Naive thymus-derived CD4-positive, alpha-beta T cell (primary cell): ENCODE results near the gene KIFC1. TPM values are rescaled to one million over a fixed set of nuclear protein-coding genes. Genes with fewer than 3 reads are reported as not detected.

ENCODE experiments used
- ATAC-seq: fragments of 150-1000 bp; cut with Tn5 transposase; 2 replicates; pipeline ENCODE4 v1.10.0; 2021; ENCODE audit warnings: mild to moderate bottlenecking, moderate library complexity
- CTCF ChIA-PET: fragments of 350-600 bp; sonication (Branson Sonifier 250); formaldehyde crosslinking; loops from one replicate; lab custom pipeline; 2021; ENCODE audit warnings: antibody characterized with exemption; lab: Charles Lee
- POLR2A ChIA-PET: fragments of 350-600 bp; sonication (Branson Sonifier 250); formaldehyde crosslinking; loops from one replicate; lab custom pipeline; 2021; ENCODE audit warnings: antibody characterized with exemption, inconsistent platforms; lab: Charles Lee
- DNase-seq, 9 donors: peaks; one replicate each; pipeline versions ENCODE4 v3.0.0 to v3.0.0-alpha.2; 2020 to 2022; ENCODE audit warnings: mixed read lengths in 1 of 9
- H3K27ac ChIP-seq: one replicate; pipeline ENCODE4 v1.7.0; 2013; ENCODE audit warnings: mild to moderate bottlenecking, low read depth, low read length, moderate library complexity
- H3K27me3 ChIP-seq, 2 donors: one replicate each; pipeline ENCODE4 v1.7.0; 2013; ENCODE audit warnings: low read length in 2 of 2, mild to moderate bottlenecking in 2 of 2, moderate library complexity in 2 of 2; ENCODE audit not compliant: control insufficient read depth in 2 of 2, insufficient read depth in 2 of 2
- H3K36me3 ChIP-seq, 3 experiments: 1 replicate in 2 of 3; 2 replicates in 1 of 3; pipeline ENCODE4 v1.7.0; 2013; ENCODE audit warnings: low read length in 3 of 3, mild to moderate bottlenecking in 3 of 3, moderate library complexity in 1 of 3; ENCODE audit not compliant: insufficient read depth in 3 of 3, control insufficient read depth in 2 of 3
- H3K4me1 ChIP-seq, 2 donors: one replicate each; pipeline ENCODE4 v1.7.0; 2013; ENCODE audit warnings: low read length in 2 of 2, mild to moderate bottlenecking in 2 of 2, moderate library complexity in 1 of 2; ENCODE audit not compliant: control insufficient read depth in 2 of 2, insufficient read depth in 2 of 2
- H3K4me3 ChIP-seq: 2 replicates; pipeline ENCODE4 v1.7.0; 2013; ENCODE audit warnings: mild to moderate bottlenecking, low read length
- H3K9me3 ChIP-seq, 3 experiments: 1 replicate in 2 of 3; 2 replicates in 1 of 3; pipeline ENCODE4 v1.7.0; 2013; ENCODE audit warnings: low read length in 3 of 3; ENCODE audit not compliant: control insufficient read depth in 2 of 3
- H3K27ac Mint-ChIP-seq, 9 donors: one replicate each; pipeline ENCODE4 v1.8.0; 2020 to 2022; ENCODE audit warnings: mixed read lengths in 9 of 9, mild to moderate bottlenecking in 8 of 9, moderate library complexity in 5 of 9, inconsistent platforms in 2 of 9
- H3K27me3 Mint-ChIP-seq, 5 donors: one replicate each; pipeline ENCODE4 v1.8.0; 2021 to 2022; ENCODE audit warnings: mixed read lengths in 5 of 5, mild to moderate bottlenecking in 1 of 5
- H3K36me3 Mint-ChIP-seq, 5 donors: one replicate each; pipeline ENCODE4 v1.8.0; 2020 to 2022; ENCODE audit warnings: mixed read lengths in 5 of 5, mild to moderate bottlenecking in 3 of 5, inconsistent platforms in 1 of 5
- H3K4me1 Mint-ChIP-seq, 7 donors: one replicate each; pipeline ENCODE4 v1.8.0; 2020 to 2022; ENCODE audit warnings: mixed read lengths in 7 of 7, mild to moderate bottlenecking in 3 of 7, inconsistent platforms in 1 of 7
- H3K4me3 Mint-ChIP-seq, 10 donors: one replicate each; pipeline ENCODE4 v1.8.0; 2020 to 2022; ENCODE audit warnings: mild to moderate bottlenecking in 10 of 10, mixed read lengths in 10 of 10, moderate library complexity in 6 of 10, inconsistent platforms in 2 of 10
- H3K9me3 Mint-ChIP-seq, 11 donors: one replicate each; pipeline ENCODE4 v1.8.0; 2020 to 2022; ENCODE audit warnings: mixed read lengths in 11 of 11, mild to moderate bottlenecking in 4 of 11, inconsistent platforms in 1 of 11, moderate library complexity in 1 of 11
- intact Hi-C, 2 donors: fragments of 100-400 bp; cut with micrococcal nuclease; formaldehyde crosslinking; loops; one replicate each; pipeline ENCODE4 v1.15.1; 2023
- polyA plus RNA-seq, 2 donors: library from polyadenylated mRNA; unstranded; fragments of 300-500 nt; fragmentation: Illumina TruSeq; gene quantifications; one replicate each; pipeline ENCODE4 v1.2.3, GENCODE V29; 2021
- total RNA-seq, 6 experiments: library from RNA in 5 of 6; stranded (reverse) in 5 of 6; gene quantifications; 1 replicate in 5 of 6; 2 replicates in 1 of 6; pipeline ENCODE4 v1.2.3 and lab custom pipeline; 2021 to 2026

Gene KIFC1
- total and polyA plus RNA-seq, 7 experiments from 2014 or later = 0.18 to 87.9 (median 1.1) TPM

DNA sequence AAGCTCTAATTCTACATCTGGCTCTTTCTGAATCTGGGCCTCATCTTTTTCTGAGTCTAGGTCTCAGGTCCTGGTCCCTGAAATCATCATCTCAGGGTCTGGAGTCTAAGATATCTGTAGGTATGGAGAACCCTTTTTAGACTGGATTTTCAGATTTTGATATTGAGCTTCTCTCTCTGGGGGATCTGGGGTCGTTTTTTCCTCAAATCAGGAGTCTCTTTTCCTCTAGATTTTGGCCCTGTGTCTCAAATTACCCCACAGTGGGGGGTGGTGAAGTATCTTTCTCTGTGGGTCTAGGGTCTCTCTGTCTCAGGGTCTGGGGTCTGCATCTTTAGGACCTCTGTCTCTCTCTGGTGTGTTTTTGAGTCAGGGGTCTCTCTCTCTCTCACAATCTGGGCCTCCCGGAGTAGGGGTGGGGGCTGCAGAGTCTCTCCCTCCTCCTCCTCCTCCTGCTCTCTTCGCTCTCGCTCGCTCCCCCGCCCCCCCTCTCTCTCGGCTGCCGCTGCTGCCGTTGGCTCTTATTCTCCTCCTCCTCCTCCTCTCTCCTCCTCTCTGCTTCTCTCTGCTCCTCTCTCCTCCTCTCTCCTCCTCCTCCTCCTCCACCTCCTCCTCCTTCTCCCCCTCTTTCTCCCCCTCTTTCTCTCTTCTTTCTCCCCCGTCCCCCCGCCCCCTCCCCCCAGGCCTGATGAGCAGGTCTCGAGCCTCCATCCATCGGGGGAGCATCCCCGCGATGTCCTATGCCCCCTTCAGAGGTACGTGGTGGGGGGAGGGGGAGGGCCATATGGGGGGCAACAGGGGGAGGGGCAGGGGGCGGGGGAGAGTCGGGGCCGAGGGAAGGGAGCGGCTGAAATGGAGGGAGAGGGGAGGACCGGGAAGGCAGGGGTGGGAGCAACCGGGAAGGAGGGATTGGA, 28.2 kb downstream of the KIFC1 start, which contains the start of gene SYNGAP1:
Gene SYNGAP1 (plus strand): TSS at position 486 of the 911 bp plus-strand sequence. CDS start 200 bp downstream, at position 686.
- ChIA-PET CTCF (interaction anchor here (1.2 to 1.4 kb wide), 2 partner anchors 29 to 76 kb away, joined by 3 read pairs; no protein-coding TSS in a partner anchor), POLR2A (interaction anchor here (0.6 to 4.3 kb wide), 12 partner anchors 9 to 160 kb away, joined by 3 to 61 read pairs (median 8); partner anchors contain the start of genes B3GALT4, BAK1, PHF1 and RPS18)
- Mint-ChIP-seq H3K4me3 (peak within 1 kb of the TSS; percentile 75 to 97 (median 93)), H3K36me3 (peaks cover 4 to 33% (median 4%) of the 10 kb centered on the region in 5 donors), H3K4me1 (peaks cover 59 to 91% (median 76%) of the 10 kb centered on the region in 7 donors), H3K27ac (peak within 1 kb of the TSS; percentile 98 to 100 (median 99)), H3K27me3 (no peaks in the 10 kb centered on the region), H3K9me3 (no peaks in the 10 kb centered on the region)
- peaks cover 0 to 14% (median 0%) of the 10 kb centered on the region in 3 experiments for H3K36me3 ChIP-seq
- H3K27me3 ChIP-seq = no peaks in the 10 kb centered on the region
- DNase-seq = peak in 4 of 9 donors; percentile 31 to 63 (median 38)
- no peak for ATAC-seq
- intact Hi-C loops = loop anchor here (2.0 to 10.0 kb wide), 10 partner anchors 75 to 1755 kb away; partner anchors contain the start of genes C6orf47 (in 1 of the 2), CSNK2B (in 1 of the 2), GPANK1 (in 1 of the 2) and GPSM3 (in 1 of the 2)
- peaks cover 29 to 45% of the 10 kb centered on the region in 2 donors for H3K4me1 ChIP-seq
- peak within 1 kb of the TSS; percentile 92 for H3K27ac ChIP-seq
- H3K4me3 ChIP-seq = peak within 1 kb of the TSS; percentile 74
- no peaks in the 10 kb centered on the region for H3K9me3 ChIP-seq

DNA sequence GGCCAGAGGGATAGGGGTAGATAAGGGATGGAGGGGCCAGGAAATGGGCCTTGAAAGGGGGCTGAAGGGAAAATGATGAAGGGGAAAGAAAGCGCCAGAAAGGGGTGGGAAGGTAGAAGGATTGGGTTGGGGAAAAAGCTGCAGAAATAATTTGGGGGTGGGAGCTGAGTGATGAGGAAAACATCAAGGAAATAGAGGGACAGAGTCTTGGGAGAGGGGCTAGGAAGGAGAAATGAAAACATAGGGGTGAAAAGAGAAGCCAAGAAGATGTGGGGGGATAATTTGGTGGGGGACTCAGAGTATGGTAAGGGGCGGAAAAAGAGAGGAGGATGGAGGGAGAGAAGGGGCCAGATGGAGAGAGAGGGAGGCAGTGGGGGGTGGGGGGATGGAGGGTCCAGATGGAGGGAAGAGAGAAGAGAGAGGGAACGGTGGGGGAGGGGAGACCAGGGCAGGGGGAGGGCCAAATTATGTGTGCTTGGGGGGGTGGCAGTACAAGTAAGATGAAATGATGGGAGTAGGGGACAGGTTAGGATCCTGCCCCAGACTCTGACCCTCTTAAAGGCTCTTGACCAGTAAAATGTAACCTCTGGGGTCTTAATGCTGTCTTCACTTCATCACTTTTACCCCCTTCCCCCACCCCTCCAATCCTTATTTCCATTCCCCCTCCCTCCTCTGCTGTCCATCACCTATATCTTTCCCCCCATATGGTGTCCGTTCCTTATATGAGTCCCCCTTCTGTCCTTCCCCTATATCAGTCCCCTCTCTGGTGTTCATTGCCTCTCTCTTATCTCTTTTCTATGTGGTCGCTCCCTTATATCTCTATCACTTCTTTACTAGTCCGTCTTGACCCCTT, 29.1 kb downstream of the KIFC1 start:
- H3K27me3 ChIP-seq = no peaks in the 10 kb centered on the region
- CTCF ChIA-PET = no interaction called here
- DNase-seq = no peak
- no peak for ATAC-seq
- H3K36me3 ChIP-seq = peaks cover 0 to 5% (median 0%) of the 10 kb centered on the region in 3 experiments
- Mint-ChIP-seq H3K4me1 (peaks cover 61 to 89% (median 74%) of the 10 kb centered on the region in 7 donors), H3K9me3 (no peaks in the 10 kb centered on the region), H3K27ac (peak overlapping the region in 8 of 9 donors; percentile 54 to 100 (median 78)), H3K27me3 (no peaks in the 10 kb centered on the region), H3K4me3 (peak overlapping the region; percentile 46 to 88 (median 72)), H3K36me3 (peaks cover under 1 to 36% (median 4%) of the 10 kb centered on the region in 5 donors)
- peaks cover 33 to 45% of the 10 kb centered on the region in 2 donors for H3K4me1 ChIP-seq
- intact Hi-C loops = loop anchor here in 1 of 2 donors (10.0 kb wide), 1 partner anchor 274 kb away; no protein-coding TSS in a partner anchor
- H3K4me3 ChIP-seq = no peak overlapping the region
- POLR2A ChIA-PET = interaction anchor here (0.6 to 0.7 kb wide), 3 partner anchors 10 to 118 kb away, joined by 3 to 5 read pairs (median 3); no protein-coding TSS in a partner anchor
- no peaks in the 10 kb centered on the region for H3K9me3 ChIP-seq
- H3K27ac ChIP-seq = peak overlapping the region; percentile 28

- POLR2A ChIA-PET = no interaction called here
- intact Hi-C loops = loop anchor here in 1 of 2 donors (10.0 kb wide), 1 partner anchor 274 kb away; no protein-coding TSS in a partner anchor
- H3K27me3 Mint-ChIP-seq = no peaks in the 10 kb centered on the region
Observed at GRCh38 chr6:33421344-33421643, 29.7 kb downstream of the KIFC1 start.

GRCh38 chr6:33423777-33424176, 32.2 kb downstream of the KIFC1 start:
- Histone ChIP-seq H3K27me3 (no peaks in the 10 kb centered on the region), H3K36me3 (no peaks in the 10 kb centered on the region), H3K27ac (no peak overlapping the region), H3K9me3 (no peaks in the 10 kb centered on the region), H3K4me3 (no peak overlapping the region), H3K4me1 (peaks cover 27 to 37% of the 10 kb centered on the region in 2 donors)
- H3K4me1 Mint-ChIP-seq = peaks cover 60 to 85% (median 74%) of the 10 kb centered on the region in 7 donors
- ChIA-PET CTCF (interaction anchor here (3.3 kb wide), 1 partner anchor 79 kb away, joined by 9 read pairs; no protein-coding TSS in a partner anchor), POLR2A (interaction anchor here (0.6 to 3.5 kb wide), 6 partner anchors 8 to 452 kb away, joined by 3 to 29 read pairs (median 8); partner anchors contain the start of genes ZBTB22 and ZBTB9)
- peaks cover 0 to 29% (median 4%) of the 10 kb centered on the region in 5 donors for H3K36me3 Mint-ChIP-seq
- H3K9me3 Mint-ChIP-seq = no peaks in the 10 kb centered on the region
- no peaks in the 10 kb centered on the region for H3K27me3 Mint-ChIP-seq
- ATAC-seq = no peak
- H3K4me3 Mint-ChIP-seq = peak overlapping the region; percentile 3 to 98 (median 95)
- no peak for DNase-seq
- intact Hi-C loops = loop anchor here (2.0 to 10.0 kb wide), 2 partner anchors 13 to 271 kb away; partner anchors contain the start of gene PHF1 (in 1 of the 2)
- H3K27ac Mint-ChIP-seq = peak overlapping the region in 8 of 9 donors; percentile 62 to 99 (median 95)

More at GRCh38 chr6:33421344-33421643, 29.7 kb downstream of the KIFC1 start:
- CTCF ChIA-PET = no interaction called here
- H3K4me1 ChIP-seq = peaks cover 27 to 41% of the 10 kb centered on the region in 2 donors
- no peaks in the 10 kb centered on the region for H3K9me3 ChIP-seq
- H3K36me3 ChIP-seq = no peaks in the 10 kb centered on the region
- ATAC-seq (no peak), DNase-seq (no peak)
- peaks cover 58 to 86% (median 75%) of the 10 kb centered on the region in 7 donors for H3K4me1 Mint-ChIP-seq
- H3K27ac ChIP-seq = no peak overlapping the region
- H3K4me3 Mint-ChIP-seq = peak overlapping the region; percentile 21 to 88 (median 63)
- H3K27me3 ChIP-seq = no peaks in the 10 kb centered on the region
- H3K36me3 Mint-ChIP-seq = peaks cover 0 to 34% (median 4%) of the 10 kb centered on the region in 5 donors
- H3K9me3 Mint-ChIP-seq = no peaks in the 10 kb centered on the region
- no peak overlapping the region for H3K4me3 ChIP-seq
- peak overlapping the region; percentile 35 to 100 (median 71) for H3K27ac Mint-ChIP-seq

DNA sequence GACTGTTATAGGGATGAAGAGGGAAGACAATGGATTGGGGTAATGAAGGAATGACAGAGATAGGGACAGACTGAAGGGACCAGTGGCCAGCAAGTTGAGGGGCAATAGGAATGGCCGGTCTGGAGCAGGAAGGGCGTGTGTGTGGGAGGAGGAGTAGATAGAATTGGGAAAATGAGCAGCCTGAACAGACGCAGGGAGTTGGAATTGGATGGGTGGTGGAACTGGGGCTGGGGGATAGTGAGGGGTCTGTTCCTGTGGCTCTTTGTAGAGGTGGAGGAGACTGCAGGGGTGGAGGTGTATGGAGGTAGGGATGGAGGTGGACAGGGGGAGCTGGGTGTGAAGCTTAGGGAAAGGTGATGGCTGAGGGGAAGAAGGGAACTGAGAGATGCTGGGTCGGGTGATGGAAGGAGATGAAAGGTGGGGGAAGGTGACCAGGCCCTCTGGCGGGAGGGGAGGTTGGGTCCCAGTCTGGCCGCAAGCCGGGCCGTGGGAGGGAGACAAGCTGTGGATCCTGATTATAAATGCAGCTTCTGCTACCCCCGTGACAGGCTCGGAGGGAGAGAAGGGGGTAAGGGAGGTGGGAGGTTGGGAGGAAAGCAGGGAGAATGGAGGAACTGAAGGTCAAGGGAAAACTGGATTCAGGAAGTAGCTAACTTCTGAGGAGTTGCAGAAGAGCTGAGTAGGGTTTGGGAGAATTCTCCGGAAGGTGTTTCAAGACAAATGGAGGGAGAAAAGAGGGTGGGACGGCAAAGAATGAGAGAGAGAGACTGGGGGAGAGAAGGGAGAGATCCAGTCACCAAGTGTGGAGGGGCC, 33.4 kb downstream of the KIFC1 start:
- peak overlapping the region; percentile 73 for H3K4me3 ChIP-seq
- DNase-seq = no peak
- intact Hi-C loops = loop anchor here (1.0 to 10.0 kb wide), 11 partner anchors 14 to 1248 kb away; partner anchors contain the start of genes RGL2 (in 2 of the 2), AGPAT1 (in 1 of the 2), ITPR3 (in 1 of the 2) and KIFC1 (in 1 of the 2)
- no peak for ATAC-seq
- H3K27me3 ChIP-seq = no peaks in the 10 kb centered on the region
- H3K4me1 Mint-ChIP-seq = peaks cover 62 to 86% (median 75%) of the 10 kb centered on the region in 7 donors
- H3K36me3 Mint-ChIP-seq = peaks cover 0 to 31% (median 4%) of the 10 kb centered on the region in 5 donors
- no peaks in the 10 kb centered on the region for H3K9me3 ChIP-seq
- CTCF ChIA-PET = interaction anchor here (0.7 to 3.3 kb wide), 7 partner anchors 11 to 154 kb away, joined by 3 to 9 read pairs (median 4); partner anchors contain the start of genes RPS18 and VPS52
- H3K9me3 Mint-ChIP-seq = no peaks in the 10 kb centered on the region
- no peaks in the 10 kb centered on the region for H3K36me3 ChIP-seq
- peaks cover 34 to 39% of the 10 kb centered on the region in 2 donors for H3K4me1 ChIP-seq
- POLR2A ChIA-PET = interaction anchor here (0.5 to 3.5 kb wide), 16 partner anchors 7 to 1805 kb away, joined by 3 to 29 read pairs (median 10); partner anchors contain the start of genes B3GALT4, BAK1, CUTA and PRRC2A
- peak overlapping the region; percentile 84 to 98 (median 95) for H3K4me3 Mint-ChIP-seq
- H3K27me3 Mint-ChIP-seq = no peaks in the 10 kb centered on the region
- H3K27ac ChIP-seq = peak overlapping the region; percentile 88
- H3K27ac Mint-ChIP-seq = peak overlapping the region; percentile 88 to 99 (median 95)
